Stimulated activated CD4-positive, alpha-beta T cell treated with anti-CD3 and anti-CD28 coated beads, Interleukin-2, amount 100 ng/mL, for 48 hours (primary cell): ENCODE results near the gene LRRC3B.
"Not testable (repeated sequence)": the region's sequence is repeated elsewhere in the genome, so short reads cannot be mapped to it uniquely, and the experiment has no call there.

Experiments
- DNase-seq, 2 donors: peaks; one replicate each; pipeline ENCODE4 v3.0.0-alpha.2; 2020

The LRRC3B gene, protein sequence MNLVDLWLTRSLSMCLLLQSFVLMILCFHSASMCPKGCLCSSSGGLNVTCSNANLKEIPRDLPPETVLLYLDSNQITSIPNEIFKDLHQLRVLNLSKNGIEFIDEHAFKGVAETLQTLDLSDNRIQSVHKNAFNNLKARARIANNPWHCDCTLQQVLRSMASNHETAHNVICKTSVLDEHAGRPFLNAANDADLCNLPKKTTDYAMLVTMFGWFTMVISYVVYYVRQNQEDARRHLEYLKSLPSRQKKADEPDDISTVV

DNA sequence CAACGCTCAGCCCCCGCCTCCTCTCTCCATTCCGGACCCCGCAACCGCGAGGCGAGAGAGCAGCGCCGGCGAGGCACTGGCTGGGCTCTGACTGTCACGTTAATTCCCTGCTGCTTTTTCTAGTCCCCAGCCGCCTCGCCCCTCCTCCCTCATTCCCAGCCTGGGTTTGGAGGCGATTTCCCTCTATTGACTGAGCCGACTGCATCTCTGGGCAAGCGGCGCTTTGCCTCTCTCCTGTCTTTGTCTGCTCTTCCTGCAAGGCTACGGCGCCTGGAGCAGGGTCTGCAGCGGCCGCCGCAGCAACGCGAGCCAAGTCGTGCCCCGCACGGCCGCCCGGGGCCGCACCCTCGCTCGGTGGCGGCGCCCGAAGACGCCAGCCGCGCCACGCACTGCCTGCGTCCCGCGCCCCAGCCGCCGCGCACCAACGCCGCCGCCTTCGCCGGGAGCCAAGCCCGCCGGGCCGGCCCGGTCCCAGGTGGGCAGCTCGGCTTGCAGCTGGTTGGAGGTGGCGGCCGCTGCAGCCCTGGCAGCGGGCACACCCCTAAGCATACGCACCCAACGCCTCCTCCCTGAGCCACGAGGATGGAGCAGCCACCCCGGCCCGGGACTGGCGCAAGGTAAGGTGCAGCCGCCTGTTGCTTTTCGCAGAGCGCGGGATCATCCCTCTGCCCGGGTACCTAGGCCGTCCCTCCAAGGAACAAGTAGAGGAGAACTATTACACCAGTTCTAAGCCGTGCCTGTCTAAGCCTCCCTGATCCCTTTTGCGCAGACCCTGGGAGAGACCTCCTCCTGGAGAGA is at the start of gene LRRC3B:
LRRC3B (plus strand) TSS at position 152 of the 798 bp plus-strand sequence. CDS start 86,901 bp downstream, outside the sequence.
- no peak for DNase-seq

DNA sequence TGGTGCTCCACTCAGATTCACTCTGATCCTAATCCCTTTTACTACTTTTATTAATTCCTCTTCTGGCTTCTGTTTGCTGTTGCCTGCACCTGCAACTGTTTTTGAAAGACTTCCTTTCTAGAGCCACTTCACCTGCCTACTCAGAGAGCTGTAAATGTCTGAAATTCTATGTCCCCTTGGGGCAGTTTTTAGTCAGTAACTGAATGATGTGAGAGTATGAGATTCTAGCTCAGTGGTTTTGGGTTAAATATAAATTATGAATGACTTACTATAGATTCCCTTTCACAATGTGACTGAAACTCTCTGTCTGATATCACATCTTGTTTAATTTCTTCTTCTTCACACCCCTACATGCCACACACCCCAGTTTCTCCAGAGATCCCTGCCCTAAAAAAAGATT is 47.8 kb upstream of the LRRC3B start:
- DNase-seq, result no peak

DNA sequence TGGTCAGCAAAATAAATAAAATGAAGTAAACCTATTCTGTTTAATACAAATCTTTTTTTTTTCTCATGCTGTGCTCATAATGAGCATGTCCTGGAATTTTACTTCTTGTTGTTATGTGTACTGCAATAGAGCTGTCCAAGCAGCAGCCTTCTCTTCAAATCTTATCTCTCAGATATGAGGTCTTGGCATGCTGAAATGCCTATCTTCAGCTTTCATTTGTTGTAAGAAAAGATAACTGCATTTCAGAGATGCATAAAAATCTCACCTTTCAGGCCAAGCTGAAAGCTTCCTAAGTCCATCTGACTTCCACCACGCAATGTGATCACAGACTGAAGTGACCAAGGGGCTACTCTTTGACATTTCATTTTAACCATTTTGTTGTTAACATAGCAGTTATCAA is 43.5 kb upstream of the LRRC3B start:
- DNase-seq, result no peak

DNA sequence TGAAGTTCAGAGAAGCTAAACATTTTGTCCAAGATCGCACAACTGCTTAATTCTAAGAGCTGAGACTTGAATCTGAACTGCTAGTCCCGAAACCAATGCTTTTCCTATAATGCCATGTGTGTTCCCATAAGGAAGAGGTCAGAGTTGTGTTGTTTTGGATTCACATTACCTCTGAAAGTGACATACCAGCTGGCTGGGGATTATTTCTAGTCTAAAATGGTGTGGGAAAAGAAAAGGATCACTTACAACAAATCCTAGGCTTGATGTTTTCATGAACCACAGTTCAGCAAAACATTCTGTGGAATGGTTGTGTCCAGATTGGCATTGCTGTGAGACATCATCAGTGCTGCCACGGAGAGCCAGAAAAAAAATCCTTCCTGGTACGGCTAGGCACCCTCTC is 35.0 kb upstream of the LRRC3B start:
- no peak for DNase-seq

DNA sequence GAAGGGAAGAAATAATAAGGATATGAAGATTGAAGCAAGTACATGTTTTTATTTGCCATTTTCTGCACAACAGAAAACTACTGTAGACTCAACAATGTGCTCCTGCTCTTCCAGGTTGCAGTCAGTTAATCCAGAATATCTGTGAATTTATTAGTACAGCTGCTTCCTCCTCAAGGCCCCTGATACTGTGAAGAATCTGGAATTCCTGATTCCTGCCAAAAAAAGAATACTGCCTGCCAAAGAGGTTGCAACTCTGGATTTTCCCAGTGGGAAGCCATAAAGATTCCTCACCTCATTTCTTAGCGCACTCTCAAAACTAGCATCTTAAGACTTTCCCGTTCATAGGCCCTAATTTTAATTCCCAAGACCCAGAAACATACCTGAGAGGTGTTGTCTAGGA is 33.6 kb upstream of the LRRC3B start:
- DNase-seq, result no peak

DNA sequence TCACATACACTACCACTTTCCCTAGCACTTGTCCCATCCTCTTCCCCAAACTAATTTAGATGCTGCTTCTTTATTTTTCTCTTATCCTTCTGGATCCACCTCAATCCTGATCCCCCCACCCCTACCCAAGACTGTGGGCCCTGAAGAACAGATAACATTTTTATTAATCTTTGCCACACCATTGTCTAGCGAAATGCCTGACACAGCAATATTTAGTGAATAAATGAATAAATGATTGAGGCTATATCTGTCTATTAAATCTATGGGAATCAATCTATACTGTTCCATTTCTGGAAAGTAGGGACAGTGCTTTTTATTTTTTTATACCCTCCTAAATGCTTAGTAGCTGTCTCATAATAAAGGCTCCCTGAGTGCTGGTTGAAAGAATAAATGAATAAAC is 32.9 kb upstream of the LRRC3B start:
- DNase-seq, result no peak

DNA sequence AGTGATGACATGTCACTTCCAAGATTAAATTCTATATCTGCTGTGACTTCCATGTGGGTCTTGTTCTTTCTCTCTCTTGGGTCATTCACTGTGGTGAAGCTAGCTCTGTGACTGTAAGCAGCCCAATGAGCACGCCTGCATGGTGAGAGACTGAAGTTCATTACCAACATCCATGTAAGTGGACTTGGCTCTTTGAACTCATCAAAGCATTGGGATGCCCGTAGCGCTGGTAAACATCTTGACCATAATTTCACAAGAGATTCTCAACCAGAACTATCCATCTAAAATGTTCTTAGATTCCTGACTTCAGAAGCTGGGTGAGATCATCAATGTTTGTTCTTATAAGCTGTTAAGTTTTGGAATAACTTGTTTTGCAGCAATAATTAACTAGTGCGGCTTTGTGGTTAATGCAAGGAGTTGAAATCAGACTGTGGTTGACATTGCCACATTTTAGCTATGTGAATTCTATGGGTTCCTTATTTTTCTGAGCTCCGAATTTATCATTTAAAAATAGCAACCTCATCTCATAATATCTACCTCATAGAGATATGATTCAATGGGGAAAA is 31.6 kb upstream of the LRRC3B start:
- no peak for DNase-seq

DNA sequence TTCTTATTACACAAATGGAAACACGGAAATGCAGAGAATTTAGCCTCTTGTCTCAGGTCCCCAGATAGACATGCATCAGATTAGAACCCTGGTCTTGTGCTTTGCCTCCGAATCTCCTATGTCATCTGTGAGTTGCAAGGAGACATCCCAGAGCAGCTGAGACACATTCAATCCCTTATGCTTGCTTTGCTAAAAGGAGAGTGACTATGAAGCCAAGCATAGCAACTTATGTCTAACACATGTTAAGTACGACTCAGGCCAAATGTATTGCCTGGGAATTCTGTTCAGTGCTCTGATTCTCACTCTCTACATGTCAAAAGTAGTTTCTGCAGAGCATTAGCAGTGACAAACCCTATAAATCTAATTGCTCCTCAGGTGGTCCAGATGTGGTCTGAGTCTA is 30.6 kb upstream of the LRRC3B start:
- no peak for DNase-seq

DNA sequence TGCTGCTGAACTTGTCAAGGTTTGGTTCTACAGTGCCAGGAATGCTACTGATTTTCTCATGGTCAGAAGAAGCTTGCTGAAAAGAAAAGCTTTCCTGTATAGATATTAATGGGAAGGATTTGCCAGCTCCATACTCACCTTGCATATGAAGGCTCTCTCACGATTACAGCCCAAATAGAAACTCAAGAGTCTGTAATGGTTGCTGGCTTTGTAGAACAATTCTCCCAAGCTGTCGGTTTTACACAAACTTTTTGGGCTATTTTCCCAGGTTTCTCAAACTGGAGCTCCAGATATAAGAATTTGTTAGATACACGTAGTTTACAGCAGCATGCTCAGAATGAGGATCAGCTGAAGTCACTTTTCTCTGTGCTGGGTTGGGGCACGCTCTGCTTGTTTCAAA is 30.1 kb upstream of the LRRC3B start:
- no peak for DNase-seq

DNA sequence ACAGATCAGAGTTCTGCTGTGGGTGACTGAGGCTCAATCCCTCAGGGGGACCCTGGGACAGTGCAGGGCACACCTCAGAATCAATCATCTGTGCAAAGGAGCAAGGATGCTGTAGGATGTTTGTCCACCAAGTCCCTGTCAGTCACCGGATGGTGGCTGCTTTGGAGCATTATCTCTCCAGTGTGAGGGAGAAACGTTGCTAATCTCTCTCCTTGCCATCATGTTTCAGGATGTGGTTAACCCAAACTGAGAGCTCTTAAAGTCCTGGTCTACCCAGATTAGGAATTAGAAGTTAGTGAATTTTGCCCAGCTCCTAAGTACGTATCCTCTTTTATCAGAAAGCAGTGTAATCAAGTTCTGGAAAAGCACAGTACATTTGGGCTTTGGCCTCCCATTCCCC is 26.2 kb upstream of the LRRC3B start:
- no peak for DNase-seq

DNA sequence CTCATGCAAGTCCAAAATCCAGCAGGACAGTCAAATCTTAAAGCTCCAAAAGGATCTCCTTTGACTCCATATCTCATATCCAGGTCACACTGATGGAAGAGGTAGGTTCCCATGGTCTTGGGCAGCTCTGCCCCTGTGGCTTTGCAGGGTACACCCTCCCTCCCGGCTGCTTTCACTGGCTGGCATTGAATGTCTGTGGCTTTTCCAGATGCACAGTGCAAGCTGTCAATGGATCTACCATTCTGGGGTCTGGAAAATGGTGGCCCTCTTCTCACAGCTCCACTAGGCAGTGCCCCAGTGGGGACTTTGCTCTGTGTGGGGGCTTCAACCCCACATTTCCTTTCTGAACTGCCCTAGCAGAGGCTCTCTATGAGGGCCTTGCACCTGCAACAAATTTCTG is 19.3 kb upstream of the LRRC3B start:
- not testable (repeated sequence) for DNase-seq

DNA sequence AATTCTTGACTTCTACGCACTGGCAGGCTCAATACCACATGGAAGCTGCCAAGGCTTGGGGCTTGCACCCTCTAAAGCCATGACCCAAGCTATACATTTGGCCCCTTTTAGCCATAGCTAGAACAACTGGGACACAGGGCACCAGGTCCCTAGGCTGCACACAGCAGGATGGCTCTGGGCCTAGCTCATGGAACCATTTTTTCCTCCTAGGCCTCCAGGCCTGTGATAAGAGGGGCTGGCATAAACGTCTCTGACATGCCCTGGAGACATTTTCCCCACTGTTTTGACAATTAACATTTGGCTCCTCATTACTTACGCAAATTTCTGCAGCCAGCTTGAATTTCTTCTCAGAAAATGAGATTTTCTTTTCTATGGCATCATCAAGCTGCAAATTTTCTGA is 18.8 kb upstream of the LRRC3B start:
- DNase-seq, result not testable (repeated sequence)

DNA sequence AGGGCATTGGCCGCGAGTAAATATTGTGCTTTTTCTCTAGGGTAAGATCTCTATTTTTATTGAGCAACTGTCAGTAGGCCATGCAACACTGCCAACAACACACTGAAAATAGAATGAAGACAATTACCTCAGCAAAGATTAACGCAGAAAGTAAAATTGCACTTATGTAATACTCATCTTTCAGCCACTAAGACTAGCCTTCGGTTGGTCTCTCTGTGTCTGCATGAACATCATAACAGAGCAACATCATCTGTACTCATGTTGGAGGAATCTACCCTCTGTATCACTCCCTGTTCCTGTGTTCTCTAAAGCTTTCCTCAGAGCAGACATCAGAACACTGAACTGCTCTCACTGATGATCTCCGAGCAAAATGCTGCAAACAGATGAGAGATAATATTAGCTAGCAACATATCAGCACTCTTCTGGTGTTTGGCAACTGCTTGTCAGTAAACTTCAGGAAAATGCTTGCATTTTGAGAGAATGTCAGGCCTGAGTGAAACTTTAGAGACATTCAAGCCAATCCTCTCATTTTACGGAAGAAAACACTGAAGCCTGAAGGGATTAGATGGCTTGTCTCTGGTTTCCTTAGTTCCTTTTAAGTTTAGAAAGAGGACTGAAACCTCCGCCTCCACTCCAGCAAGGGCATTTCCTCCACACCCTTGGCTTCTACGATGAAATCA is 8.4 kb upstream of the LRRC3B start:
- no peak for DNase-seq

DNA sequence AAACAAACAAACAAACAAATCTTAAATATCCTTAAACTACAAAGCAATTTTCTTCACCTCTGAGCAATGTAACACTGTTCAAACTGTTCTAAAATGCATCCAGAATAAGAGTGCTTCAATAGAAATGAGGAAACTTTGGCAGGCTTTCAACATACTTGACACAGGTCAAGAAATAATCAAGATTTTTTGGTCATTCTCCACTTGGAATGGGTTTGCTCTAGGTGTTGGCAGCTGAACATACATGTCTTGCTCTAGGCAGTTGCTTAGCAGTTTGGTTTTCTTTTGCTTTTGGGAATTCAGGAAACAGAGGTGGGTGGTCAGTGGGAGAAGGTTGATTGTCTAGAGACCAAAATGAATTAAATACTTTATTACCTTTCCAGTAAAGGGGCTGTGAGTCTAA is 1.4 kb upstream of the LRRC3B start:
- no peak for DNase-seq

DNA sequence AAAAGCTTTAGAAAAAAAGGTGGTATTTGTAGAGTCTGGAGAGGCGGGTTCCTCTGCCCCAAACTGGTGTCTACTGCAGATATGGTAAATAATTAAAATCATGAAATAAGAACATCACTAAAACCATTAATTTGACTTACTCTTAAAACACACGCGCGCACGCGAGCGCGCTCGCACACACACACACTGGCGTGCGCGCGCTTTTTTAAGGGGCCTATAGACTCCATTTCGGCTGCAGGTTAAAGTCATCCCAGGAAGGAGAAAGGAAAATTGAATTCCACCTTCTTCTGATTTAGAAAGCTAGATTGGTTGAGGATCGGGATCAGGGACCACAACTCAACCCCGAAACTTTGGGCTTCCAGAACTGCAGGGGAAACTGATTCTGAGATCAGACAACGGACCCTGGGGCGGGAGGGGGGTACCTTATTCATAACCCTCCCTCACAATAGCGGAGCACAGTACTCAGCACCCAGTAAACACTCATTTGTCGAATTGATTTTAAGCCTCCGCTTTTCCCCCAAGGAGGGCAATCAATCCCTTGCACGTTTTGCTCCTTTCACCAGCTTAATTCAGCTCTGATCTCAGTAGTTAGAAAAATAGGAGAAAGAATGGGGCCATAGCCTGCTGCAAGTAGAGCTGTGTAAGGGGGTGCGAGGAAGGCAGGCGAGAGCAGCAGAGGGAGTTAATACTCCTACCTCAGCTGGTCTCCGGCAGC is 509 bp upstream of the LRRC3B start:
- DNase-seq, result no peak

DNA sequence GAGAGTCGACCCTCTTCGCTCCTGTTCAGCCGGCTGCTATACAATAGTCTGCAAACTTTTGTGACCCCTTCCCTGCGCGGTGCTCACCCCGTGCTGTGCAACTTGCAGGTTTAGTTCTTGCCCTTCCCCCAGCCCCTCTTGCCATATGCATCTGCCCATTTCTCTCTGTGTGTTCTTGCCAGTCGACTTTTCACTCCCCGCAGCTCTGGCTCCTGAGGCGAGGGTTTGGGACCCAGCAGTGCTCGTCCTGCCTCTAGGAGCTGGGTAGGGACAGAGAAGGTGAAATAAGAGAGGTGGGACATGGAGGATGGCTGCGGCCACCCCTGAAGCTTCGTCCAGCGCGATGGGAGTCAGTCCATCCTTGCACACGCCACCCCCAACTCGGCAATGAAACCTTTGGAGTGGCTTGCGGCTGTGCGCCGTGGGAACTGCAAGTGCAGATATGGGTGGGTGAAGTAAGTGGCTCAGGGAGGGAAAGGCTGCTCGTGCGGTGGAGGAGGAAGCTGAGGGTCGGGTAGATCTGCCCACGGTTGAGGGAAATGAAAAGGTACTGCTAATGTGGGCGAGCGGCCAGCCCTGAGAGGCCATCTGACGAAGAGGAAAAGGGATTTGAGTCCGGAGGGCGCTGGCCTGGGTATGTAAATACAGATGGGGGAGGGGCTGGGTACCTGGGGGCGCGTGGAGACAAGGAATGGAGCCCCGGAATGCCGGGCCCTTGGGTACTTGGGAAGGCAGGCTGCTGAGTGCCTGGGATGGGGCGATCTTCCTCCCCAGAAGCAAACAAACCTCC is 1.0 kb downstream of the LRRC3B start:
- DNase-seq, result no peak

DNA sequence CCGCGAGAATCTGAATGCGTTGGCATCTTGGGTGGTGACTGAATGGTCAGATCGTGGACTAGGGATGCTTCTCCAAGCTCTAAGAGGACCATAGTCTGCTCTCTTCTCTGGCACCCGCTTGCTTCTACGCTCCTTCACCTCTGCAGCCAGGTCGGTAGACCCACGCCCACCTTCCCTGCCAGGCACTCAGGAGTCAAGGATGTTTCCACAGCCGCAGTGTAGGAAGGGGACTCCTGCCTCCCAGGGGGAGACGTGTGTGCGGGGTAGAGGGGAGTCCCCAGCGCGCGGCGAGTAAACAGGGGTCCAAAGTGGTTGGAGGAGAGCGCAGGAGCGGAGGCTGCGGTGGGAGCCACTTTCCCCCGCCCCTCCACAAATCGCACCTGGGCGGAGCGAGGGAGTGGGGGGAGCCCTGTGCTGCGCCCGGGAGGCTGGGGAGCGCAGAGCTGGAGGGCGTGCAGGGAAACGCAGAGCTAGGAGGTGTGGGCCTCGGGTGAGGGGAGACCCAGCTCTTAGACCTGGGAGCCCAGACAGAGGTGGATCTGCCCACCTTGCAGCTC is 1.7 kb downstream of the LRRC3B start:
- no peak for DNase-seq

DNA sequence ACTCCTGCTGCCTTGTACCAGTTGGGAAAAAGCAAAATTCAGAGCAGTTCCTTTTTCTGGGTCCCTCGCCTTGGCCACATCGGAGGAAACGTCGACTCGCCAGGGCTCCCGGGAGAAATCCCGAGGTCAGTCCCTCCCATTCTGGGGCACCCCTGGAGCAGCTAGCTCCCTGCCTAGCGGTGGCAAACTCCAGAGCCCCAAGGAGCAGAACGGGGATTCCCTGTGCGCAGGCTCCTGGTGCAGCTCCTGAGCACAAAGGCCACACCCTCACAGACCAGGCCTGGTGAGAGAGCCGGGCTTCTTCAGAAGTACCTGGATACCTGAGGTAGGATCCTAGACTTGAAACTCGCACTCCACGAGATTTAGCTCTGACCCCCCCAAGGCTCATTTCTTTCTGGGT is 2.6 kb downstream of the LRRC3B start:
- DNase-seq, result no peak

DNA sequence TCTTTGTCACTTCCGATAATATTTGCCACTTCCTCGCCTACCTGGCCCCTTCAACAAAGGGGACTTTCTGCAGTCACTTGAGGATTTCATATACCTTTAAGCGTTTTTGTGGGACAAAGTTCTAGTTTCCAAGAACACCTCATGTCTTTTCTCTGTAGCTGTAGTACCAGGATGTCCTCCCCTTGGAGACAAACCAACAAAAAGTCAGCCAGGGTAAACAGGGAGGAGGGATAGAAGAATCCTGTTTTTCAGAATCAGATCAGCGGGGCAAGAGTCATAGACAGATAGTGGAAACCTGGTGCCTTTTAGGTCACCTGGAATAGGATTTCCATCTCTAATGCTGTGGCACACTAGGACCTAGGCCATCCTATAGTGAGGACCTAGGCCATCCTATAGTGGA is 4.5 kb downstream of the LRRC3B start:
- no peak for DNase-seq

DNA sequence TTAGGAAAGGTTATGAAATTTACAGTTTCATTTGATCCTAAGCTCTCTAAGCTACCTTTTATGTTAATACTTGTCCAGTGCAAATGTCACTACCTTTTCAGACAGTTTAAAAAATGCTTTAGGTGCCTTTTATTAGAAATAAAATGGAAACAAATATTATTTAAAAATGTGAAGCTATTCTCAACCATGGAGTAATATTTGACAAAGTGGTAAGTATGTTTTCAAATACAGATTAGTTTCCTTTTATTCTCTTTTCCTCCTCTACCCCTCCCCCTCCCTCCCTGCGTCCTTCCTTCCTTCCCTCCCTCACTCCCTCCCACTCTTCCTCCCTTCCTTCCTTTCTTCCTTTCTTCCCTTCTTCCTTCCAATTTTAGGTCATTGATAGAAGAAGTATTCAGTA is 6.3 kb downstream of the LRRC3B start:
- DNase-seq, result no peak

DNA sequence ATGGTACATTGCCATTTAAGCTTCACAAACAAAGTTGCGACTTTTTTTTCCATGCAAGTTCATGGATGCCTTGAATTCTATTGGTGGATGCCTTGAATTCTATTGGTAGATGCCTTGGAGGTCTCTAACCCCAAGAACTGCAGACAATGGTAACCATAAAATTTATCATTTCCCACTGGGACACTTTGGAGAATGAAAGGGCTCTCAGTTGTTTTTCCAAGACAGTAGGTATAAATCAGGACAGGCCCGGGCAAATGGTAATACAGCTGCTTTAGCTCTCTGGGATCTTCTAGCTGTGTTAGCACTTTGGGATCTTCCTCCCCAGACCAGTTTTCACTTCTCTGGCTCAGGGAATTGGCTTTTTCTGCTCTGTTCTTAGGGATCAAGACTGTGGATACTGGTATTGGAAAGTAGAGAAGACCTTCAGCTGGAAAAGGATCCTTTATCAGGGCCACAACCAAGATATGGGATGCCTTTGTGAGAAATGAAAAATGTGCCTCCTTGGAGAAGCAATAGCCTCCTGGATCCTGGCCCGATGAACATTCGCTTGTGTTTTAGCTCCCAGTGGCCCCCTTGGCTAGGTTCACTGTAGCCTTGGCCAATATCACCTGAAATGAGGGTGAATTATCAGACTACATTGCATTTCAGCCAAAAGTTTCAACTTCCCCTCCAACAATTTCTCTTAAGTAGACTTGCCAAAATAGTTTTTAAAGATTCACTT is 8.3 kb downstream of the LRRC3B start:
- DNase-seq, result no peak
